ENCODE results near the gene TGM4. TPM values are rescaled to one million over a fixed set of nuclear protein-coding genes. Genes with fewer than 3 reads are reported as not detected.
A peak's percentile ranks its signal among the peaks of the same experiment; 100 is the strongest.

Gene TGM4
- polyA plus RNA-seq, 12 donors = 0.05 to 0.18 (median 0.07) TPM; not detected in 9

DNA sequence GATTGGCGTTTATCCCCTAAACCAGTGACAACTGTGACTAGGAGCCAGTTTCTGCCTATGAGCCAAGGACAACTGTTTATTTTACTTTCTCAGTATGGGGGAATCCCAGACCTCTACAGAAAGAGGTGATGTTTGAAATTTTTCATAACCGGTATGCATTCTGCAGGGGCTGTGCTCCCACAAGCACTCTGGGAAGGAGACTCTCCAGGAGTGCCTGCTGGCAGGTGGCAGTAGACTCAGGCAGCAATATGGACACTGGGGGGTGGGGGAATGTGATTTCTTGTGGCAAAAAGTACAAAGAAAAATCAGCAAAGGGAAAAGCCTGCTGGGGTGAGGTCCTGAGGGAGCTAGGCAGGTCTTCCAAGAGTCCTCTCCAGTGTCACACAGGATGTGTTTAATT lies 5.9 kb downstream of the TGM4 start:
- no peak for DNase-seq

- no peak for DNase-seq
These were observed 9.0 kb downstream of the TGM4 start for GRCh38 chr3:44883213-44883955.

- peak; percentile 51 for DNase-seq
These were observed 9.6 kb downstream of the TGM4 start for GRCh38 chr3:44883999-44884431.

- no peak for DNase-seq
These were observed 11.2 kb downstream of the TGM4 start for GRCh38 chr3:44885618-44886017.

DNA sequence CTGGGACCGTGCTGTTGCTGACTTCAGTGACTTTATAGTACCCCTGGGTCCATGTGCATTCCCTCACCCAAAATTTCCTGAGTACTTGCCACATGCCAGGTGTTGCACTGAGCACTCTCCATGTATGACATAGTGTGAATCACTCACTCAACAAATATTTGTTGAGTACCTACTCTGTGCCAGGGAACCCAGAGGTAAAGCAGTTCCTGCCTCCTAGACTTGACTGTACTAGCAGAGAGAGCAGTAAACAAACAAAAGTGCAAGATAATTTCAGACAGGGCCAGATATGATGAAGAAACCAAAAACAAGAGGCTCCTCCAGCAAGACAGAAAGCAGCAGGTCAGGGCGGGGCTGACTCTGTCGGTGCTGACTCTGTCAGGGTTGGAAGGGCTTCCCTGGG lies 12.2 kb downstream of the TGM4 start:
- DNase-seq = no peak

DNA sequence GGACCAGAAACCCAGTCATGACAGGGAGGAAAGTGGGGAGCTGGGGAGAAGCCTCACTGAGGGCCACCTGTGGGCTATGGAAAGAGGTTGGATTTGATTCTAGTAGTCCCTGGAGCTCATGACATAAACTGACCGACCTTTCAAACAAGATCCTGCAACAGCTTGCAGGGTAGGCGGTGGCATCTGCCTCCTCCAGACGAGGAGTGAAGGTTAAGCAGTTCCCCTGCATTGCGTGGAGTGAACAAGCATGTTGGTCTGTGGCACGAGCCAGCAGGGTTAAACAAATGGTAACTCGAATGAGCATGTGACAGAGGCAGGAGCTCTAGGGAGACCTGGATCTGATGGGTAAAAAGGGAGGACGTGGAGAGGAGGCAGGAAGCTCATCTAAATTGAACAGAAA lies 12.7 kb downstream of the TGM4 start:
- no peak for DNase-seq

DNA sequence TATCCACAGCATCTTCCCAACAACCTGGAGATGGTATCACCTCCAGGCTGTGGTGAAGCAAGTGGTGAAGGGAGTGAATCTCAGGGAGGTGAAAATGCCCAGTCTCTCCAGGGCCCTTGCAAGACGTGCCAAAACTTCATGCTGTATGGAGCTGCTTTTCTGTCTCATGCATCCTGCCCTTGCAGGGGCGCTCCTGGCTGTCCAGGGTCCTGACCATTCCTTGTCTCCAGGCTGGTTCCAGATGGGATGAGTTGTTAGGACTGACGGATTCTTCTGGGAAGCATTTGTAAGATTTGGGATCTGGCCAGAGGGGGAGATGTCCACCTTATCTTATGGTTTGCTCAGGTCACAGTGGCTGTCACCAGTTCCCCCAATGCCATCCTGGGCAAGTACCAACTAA lies 15.8 kb downstream of the TGM4 start:
- DNase-seq = no peak

DNA sequence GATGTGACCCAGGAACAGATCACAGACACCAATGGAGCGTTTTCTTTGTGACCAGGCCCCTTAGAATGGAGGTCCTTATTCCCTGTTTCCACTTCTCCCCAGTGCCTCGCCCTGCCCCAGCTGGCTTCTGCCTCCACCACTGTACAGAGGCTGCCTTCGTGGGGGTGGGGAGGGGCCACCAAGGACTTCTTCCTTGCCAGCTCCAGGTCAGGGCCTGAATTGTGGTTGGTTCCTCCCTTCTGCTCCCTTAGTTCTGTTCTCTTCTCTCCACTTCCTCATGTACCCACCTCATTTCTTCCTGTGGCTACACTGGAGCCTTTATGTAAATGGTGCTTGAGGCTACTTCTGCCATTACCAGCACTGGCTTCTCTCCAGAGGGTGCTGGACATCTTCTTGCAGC lies 16.4 kb downstream of the TGM4 start:
- no peak for DNase-seq

- DNase-seq = no peak
These were observed 18.3 kb downstream of the TGM4 start for GRCh38 chr3:44892689-44893088.

- DNase-seq = no peak
These were observed 18.7 kb downstream of the TGM4 start for GRCh38 chr3:44893097-44893496.

GRCh38 chr3:44894485-44894884 lies 20.1 kb downstream of the TGM4 start:
- DNase-seq = no peak

- no peak for DNase-seq
These were observed 22.0 kb downstream of the TGM4 start for GRCh38 chr3:44896440-44896839.

GRCh38 chr3:44899683-44900367 lies 25.4 kb downstream of the TGM4 start:
- no peak for DNase-seq

DNA sequence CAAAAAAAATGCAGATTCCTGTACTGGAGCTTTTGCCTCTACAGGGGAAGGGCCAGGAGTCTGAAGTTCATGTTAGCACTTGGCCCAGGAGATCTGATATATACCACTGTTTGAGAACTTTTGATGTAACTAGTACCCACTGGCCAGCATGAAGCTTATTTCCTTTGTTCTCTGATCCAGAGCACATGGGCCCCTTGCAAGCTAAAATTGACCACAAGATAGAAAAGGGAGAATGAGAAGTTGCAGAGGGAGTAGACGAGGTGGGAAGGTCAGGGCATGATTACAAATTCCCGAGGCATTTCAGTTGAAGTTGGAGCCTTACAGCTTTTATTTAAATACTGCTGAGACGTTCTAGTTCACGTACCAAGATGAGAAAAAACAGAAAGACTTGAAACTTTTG lies 28.2 kb downstream of the TGM4 start:
- no peak for DNase-seq

- DNase-seq = no peak
These were observed 28.9 kb downstream of the TGM4 start for GRCh38 chr3:44903314-44903713.

DNA sequence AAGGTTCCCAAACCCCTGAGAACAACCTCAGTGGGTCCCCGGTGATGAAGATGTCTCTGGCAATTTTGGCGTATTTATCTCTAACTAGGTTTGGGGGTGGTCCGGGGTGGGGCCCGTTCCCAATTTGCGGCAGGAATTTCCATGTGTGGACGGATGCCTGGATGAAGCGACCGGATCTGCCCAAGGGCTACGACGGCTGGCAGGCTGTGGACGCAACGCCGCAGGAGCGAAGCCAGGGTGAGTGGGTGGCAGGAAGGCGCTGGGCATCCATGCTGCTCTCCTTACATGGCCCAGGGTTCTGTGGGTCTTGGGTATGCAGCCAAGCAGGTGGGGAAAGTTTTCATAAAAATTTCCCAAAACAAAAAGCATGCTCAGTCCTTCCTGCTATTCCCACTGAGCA lies 29.3 kb downstream of the TGM4 start:
- no peak for DNase-seq

DNA sequence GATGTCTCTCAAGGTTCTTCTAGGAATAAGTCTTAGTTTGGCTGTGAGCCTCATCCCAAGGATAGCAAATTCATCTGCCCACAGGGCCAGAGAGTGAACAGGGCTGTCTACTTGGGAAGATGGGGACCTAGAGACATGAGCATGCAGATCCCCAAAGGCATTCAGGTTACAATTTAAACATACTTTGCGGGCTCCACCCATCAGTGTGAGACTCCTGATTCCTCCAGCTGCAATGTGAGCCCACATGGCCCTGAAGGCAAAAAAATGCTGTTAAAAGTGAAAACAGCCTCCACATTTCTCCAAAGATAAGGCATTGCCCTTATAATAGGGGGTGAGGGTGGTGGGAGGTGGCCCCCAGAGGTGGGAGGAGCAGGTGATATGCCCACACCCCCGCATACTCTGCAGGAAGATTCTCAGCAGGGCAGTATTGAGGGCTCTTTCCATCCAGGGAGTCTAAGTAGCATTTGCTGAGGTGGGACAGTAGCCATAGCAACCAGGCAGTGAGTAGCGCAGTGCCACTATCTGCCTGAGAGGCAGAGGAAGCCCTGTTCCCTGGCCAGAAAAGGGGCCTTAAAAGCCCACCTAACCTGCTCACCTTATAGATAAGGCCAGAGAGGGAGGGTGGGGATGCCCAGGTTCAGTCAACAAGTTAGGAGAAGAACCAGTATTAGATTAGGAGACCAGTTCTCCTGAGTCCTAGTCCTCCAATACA lies 31.2 kb downstream of the TGM4 start:
- no peak for DNase-seq

- DNase-seq = no peak
These were observed 32.6 kb downstream of the TGM4 start for GRCh38 chr3:44906997-44907396.

- no peak for DNase-seq
These were observed 33.2 kb downstream of the TGM4 start for GRCh38 chr3:44907612-44908011.

DNA sequence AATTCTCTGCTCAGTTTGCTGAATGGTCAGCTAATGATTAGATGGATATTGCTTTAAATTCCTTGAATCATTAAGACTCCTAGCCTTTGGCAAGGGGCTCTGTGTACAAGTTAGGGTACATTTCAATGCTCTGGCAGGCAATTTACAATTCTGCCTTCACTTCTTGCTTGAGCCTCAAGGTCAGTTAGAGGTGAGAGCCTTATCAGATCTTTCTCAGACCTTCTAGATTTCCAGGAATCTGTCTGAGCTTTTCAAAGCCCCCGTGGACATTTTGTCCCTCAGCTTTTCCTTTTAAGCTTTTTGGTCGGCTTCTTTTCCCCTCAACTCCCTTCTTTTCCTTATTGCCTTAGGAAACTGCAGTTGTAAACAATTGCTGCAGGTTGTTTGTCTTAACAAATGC lies 34.7 kb downstream of the TGM4 start:
- DNase-seq = no peak

- no peak for DNase-seq
These were observed 36.3 kb downstream of the TGM4 start for GRCh38 chr3:44910693-44911092.

- DNase-seq = peak; percentile 34
These were observed 39.6 kb downstream of the TGM4 start for GRCh38 chr3:44913868-44914468.

DNA sequence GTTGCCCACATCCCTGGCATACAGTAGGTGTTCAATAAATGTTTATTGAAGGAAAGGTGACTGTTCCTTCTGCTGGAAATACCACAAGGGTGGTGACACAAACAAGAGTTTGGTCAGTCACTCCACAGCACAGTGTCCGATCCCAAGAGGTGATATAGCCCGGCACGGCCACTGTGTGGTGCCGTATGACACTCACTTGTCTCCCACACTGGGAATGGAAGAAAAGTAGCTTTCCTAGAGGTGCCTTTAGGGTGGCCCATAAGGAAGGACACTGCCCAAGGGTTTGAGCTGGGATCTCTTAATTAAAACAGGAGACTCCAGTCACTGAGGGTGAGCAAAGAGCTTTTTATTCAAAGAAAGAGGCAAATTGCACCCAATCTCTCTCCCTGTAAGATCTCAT lies 40.5 kb downstream of the TGM4 start:
- DNase-seq = no peak

Data from muscle of arm (tissue), 12 donors.